ENCODE data around the gene GLI2.

Gene GLI2

DNA sequence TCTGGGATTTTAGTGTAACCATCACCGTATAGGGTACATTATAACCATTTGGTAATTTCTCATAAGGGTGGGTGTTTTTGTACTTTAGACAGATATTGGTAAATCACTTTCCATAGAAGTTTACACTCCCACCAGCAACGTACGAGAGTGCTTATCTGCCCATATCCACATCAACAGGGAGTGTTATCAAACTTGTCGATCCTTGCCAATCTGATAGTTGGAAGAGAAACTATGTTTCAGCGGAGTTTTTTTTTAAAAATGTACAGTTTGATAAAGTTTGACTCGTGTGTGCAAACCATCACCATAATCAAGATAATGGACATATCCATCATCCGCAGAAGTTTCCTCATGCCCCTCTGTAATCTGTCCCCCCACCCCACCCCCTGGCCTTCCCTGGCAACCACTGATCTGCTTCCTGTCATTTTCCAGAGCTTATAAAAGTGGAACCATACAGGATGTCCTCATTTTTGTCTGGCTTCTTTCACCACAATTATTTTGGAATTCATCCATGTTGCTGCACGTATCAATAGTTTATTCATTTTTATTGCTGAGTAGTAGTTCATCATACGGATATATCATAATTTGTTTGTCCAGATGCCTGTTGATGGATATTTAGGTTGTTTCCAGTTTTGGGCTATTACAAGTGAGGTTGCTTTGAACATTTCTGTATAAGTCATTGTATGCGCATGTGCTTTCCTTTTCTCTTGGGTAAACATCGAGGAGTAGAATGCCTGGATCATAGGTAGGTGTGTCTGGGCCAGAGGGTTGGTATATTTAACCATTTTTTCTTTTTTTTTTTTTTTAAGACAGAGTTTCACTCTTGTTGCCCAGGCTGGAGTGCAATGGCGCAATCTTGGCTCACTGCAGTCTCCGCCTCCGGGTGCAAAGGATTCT, 18.6 kb downstream of the GLI2 start:
- DNase-seq (ENCODE audit: low read depth, low spot score), result no peak

DNA sequence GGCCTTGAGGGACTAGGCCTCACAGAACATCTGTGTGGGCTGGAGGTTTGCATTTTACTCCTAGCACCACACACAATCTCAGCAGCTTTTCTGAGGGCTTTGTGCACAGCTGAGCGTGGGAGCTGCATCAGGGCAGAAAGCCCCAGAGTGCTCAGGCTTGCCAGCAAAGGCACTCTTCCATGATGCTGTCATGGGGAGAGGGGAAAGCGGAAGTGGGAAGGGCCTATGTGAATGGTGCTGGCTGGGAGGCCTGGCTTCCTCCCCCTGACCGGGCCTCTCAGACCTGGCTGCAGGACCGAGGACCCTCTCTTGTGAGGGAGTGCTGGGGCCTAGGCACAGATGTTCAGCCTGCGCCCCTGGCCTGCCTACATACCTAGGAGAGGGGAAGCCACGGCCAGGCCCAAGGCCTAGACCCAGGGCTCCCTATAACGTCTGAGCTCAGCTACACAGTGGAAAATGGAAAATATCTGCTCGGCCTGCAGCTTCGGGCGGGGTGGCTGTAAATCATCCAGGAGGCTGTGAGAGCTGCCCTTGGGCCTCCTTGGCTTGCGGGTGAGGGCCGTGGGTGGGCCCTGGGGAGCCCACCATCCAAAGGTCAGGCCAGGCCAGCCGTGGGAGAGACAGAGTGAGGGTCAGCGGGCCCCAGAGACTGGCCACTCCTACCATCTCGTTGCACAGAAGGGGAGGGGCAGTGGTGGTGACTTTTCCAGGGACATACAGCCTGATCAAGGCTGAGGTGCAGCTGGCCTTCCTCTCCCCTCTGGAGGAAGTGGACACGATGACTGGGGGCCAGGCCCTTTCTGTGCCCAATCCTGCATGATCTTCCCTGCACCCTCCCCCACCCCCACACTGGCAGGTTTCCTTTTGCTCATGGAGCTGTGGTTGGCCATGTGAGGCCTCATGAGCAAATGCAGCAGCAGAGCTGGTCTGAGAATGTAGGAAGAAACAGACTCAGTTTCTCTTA, 22.8 kb downstream of the GLI2 start:
- DNase-seq (ENCODE audit: low read depth, low spot score), result no peak

DNA sequence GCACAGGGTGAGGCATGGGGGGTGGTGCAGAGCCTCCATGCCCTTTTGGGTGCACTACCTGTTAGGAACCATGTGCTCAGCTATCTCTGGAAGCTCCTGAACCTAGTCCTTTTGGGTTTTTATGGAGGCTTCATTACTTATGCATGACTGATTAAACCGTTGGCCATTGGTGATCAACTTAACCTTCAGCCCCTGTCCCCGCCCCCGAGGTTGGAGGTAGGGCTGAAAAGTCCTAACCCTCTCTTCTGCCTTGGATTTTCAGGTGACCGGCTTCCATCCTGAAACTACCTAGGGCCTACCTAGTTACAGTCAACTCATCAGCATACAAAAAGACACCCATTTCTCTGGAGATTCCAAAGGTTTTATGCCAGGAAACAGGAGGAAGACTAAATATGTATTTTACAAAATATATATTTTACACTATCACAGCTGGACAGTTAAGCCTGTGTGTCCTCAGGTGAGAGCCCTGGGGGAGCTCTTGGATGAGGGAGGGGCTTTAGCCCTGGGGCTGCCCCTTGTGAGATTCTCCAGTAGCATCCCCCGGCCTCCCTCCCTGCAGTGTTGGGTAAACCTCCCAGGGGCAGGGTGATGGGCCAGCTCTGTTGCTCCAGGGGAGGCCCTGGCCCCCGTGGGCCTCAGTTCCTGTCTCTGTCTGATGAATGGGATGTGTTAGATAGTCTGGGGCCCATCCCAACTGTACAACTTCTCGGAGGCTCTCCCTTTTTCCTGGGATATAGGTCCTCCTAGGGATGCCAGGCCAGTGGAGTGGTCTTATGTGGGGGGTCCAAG, 24.1 kb downstream of the GLI2 start:
- DNase-seq (ENCODE audit: low read depth, low spot score), result no peak

DNA sequence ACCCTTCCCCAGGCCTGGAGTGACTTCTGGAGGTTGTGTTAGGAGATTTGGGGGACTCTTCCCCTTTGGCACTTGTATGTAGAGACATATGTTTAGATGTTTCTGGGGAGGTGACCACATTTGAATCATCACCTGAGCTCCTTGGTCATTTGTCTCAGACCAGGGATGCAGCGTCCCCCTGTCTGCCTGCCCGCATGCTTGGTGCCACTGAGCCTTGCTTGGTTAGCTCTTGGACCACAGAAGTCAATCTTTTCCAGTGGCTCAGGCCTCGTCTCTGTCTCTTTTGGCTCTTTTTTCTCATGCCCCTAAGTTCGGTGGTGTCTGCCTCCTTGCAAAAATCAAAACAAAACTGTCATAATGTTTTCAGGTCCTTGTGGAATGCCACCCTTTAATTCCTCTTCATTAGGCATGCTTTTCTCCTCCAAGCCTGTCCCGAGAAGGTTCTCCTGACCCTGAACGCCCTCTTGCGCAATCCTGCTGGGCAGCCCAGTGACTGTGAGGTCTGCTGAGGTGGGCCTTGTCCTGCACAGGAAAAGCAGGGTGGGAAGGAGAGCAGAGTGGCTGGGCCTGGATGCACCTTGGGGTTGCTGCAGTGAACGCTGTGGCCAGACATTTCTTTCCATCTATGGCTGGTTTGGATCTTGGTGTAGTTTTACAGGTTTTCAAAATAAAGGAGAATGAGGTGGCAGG, 24.9 kb downstream of the GLI2 start:
- no peak for DNase-seq (ENCODE audit: low read depth, low spot score)

DNA sequence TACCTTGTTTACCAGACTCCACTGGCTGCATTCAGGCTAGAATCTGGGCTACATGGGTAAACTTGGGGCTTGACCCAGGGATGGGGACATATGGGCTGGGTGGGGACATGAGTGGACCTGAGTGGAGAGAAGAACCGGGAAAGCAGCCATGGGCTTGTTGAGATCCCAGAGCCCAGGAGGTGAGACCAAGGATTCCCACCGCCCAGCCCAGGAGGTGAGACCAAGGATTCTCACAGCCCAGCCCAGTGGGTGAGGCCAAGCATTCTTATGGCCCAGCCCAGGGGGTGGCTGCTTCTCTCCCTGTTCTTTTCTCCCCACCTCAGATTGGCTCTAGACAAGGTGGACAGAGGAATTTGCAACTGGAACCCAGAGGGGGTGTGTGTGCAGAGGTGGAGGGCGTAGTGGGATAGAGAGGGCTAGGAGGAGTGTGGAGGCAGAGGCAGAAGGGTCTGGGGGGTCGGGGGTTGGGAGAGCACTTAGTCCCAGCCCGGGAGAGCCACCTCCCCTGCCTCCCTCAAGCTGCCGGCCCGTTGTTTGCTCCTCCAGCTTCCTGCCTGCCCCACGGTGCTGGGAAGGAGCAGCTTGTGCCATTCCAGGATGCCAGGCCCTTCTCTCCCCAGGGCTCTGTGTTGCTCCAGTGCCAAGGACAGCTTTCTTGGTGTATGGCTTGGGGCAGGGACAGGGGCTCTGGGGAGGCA, 25.6 kb downstream of the GLI2 start:
- DNase-seq (ENCODE audit: low read depth, low spot score), result no peak

DNA sequence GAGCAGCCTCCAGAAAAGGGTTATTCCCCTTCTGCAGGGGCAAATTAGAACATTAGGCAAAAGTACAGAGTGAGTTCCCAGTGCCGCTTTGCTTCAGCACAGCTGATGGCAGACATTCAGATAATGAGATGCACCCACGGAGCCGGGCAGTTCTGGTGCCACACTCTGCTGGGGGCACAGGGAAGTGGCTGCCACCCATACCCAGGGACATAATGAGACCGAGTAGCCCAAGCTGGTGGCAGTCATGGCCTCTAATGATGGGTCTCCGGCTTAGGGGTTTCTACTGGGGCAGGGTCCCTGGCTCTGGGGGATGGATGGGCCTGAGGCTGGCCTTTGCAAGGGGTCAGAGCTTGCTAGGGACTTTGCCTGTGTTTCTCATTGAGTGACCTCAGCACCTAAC, 26.2 kb downstream of the GLI2 start:
- DNase-seq (ENCODE audit: low read depth, low spot score), result no peak

DNA sequence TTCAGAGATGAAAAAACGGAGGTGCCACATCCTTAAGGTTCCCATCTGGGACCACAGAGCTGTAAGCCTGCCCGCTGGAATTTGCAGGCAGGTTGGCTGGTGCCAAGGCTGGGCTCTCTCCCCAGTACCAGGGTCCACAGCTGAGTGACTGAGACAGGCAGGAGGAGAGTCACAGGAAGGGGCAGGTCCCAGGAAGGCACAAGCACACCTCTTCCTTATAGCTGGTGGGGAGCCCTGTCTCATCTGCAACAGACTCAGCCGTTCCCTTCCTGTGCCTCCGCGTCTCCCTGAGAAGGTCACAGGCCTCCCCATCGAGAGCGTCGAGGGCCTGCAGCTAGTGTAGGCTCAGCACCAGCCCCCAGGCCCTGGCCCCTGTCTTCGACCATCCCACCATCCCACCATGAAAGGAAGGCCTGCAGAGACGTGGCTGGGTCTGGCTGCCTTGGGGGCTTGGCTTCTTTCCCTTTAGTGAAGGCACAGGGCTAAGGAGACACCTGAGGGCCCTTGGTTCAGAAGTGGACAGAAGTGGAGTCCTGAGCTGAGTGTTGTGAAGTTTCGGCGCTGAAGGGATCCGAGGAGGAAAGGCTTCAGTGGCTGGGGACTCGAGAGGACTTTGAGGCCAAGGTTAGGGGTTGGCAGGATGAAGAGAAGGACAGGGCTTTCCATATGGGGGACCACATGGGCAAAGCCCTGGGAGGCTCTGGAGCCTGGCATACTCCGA, 26.8 kb downstream of the GLI2 start:
- DNase-seq (ENCODE audit: low read depth, low spot score), result no peak

DNA sequence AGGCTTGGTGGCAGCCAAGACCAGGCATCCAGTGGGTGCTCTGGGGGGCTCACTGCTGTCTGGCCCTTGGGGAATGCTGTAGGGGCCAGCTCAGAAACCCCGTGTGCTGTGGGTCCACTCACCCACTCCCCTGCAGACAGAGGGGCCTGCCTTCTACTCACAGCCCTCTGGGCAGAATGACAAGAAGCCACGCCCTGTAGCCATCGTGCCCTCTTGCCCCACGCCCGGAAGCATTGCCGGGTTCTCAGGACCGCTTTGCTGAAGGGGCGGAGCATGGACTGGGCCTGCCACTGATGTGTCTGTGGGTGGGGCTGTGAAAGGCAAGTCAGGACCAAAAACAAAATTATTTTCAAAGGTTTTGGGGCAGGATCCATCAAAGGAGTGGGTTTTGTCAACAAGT, 27.8 kb downstream of the GLI2 start:
- no peak for DNase-seq (ENCODE audit: low read depth, low spot score)

DNA sequence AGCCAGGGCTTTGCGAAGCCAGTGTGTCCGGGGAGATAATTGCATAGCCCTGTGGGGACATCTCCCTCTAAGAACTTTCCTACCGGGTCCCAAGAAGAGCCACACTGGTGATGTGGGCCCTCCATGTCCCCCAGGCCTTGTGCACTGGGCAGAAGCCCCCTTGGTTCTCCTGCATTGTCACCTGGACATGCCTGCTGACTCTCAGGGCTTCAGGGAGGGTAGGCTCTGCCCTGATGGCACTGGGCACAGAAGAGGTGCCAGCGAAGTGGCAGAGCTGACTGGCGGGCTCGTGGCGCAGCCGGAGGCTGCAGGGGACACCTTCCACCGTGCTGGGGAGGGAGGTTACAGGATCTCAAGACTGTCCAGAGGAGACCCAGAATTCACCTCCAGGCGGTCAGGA, 28.3 kb downstream of the GLI2 start:
- DNase-seq (ENCODE audit: low read depth, low spot score), result no peak

DNA sequence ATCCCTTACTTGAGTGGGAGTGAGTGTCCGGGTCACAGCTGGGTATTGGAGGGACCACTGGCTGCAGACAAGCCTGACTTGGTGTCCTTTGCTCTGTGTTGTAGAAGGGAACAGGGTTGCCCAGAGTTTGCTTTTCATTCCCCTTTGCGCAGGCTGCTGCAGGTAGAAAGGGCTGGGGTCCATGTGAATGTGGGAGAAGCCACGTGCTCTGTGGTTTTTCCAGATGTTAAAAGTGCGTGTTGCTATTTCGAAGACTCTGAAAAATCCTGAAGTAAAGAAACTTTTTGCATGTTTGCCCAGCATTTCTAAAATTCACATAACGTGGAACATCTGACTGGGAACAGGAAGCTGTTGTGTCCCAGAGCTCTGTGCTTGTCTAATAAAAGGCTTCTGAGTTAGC, 28.8 kb downstream of the GLI2 start:
- no peak for DNase-seq (ENCODE audit: low read depth, low spot score)

DNA sequence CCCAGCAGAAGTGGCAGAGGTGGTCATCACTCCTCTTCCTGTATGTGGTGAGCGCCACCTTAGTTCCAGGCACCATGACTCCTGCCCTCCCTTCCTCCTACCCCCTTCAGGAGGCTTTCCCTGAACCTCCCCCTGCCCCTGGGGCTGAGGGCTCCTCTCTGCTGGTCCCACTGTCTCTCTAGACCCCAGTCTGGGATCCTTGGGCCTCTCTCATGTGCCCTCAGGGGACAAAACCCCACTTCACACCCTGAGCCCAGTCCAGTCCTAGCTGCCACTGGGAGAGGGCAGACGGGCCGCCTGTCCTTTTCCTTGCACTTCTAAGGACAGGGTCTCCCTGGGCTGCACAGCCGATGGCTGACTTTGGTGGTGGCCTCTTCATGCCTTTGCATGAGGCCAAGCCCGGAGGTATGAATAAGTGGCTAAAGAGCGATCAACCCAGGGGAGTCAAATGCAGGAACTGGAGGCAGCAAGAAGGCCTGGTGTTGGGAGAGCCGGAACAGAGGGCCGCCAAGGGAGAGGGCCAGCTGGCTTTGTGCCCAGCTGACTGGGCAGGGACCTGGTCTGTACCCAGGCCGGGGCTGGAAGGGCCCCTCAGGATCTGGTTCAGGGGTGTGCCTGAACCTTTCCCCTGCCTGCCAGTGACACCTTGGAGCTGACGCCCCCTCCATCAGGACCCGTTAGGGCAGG, 29.5 kb downstream of the GLI2 start:
- no peak for DNase-seq (ENCODE audit: low read depth, low spot score)

DNA sequence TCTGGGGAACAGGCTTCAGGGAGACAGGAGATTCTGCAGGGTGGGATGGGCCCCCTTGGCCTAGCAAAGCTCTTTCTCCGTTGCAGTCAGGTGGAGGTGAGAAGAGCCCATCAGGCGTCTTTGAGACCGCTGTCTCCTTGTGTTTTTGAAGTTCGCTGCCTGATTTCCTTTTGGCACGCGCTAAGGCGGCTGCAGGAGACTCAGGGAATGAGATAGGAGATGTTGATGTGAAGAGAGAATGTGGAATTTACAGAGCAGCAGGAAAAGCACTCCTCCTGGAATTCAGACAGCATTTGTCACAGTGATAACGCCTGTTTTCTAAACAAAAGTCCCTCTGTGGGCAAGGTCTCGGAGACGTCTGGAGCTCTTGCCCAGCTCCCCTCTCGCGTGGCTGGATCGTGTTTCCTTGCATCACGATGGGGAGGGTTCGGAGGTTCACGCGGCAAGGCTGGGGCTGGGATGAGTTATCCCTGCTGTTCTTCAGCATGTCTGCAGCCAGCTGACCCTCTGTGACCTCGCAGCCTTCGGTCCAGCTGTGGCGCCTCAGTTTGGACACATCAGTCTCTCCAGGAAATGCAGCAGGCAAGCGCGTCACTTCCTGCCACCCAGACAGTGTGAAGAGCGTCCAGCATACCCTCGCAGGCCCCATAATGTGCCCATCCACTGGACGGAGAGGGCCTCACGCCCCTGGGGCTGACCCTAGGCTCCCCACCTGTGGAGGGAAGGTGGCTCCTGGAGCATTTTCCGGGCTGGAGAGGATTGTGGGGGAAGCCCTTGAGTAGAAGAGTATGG, 30.2 kb downstream of the GLI2 start:
- no peak for DNase-seq (ENCODE audit: low read depth, low spot score)

DNA sequence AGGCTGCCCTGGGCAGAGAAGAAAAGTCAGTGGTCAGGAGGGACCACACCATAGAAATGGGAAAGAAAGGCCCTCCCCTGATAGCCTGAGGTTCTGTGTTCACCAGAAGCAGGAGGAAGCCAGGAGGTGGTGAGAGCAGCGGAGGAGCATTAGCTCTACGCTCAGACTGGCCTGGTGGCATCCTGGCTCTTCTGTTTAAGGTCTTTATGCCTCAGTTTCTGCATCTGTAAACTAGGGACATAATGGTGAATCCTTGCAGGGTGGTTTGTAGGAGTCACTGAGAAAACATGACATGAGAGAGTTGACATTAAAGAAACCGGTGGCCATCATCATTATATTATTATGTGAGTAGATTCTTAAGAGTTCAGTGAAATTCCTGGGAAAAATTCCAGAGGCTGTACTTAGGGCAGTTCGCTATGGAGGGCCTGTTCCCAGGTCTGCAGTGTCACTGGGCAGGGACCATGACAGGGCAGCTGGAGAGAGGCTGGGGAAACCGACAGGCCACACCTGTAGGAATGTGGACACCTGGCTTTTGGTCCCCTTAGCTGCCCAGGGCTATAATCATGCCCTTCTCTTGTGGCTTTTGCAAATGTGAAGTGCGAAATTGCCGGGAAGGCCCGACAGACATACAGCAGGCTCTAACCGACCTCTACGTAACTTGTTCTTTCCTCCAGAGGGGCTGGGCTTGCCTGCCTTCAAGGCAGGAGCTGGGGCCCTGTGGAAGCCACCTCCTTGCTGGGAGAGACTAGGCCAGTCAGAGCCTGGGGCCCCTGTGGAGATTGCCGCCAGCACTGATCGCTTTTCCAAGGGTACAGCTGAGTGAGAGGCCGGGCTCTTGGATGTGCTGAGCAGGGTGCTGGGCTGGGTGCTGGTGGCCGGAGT, 31.0 kb downstream of the GLI2 start:
- DNase-seq (ENCODE audit: low read depth, low spot score), result no peak

DNA sequence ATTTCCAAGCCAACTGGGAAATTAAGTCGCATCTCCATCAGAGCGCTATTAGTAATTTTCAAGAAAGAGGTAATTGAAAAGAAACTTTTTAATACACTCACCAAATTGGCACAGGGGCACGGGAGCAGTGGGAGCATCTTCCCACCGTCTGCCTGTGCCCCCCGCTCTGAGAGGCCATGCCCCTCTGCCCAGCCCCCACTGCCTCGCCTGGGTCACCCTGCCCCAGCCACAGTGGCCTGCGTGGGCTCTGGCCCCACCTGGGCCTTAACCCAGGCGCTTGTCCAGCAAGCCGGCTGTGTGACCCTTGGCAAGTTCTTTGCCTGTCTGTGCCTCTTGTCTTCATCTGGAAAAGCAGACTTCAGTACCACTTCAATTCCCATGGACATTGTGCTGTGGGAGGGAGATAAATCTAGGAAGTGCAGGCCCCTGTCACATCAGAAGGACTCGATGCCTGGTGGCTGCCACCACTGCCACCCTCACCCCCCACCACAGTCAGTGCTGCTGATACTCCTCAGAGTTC, 31.9 kb downstream of the GLI2 start:
- no peak for DNase-seq (ENCODE audit: low read depth, low spot score)

DNA sequence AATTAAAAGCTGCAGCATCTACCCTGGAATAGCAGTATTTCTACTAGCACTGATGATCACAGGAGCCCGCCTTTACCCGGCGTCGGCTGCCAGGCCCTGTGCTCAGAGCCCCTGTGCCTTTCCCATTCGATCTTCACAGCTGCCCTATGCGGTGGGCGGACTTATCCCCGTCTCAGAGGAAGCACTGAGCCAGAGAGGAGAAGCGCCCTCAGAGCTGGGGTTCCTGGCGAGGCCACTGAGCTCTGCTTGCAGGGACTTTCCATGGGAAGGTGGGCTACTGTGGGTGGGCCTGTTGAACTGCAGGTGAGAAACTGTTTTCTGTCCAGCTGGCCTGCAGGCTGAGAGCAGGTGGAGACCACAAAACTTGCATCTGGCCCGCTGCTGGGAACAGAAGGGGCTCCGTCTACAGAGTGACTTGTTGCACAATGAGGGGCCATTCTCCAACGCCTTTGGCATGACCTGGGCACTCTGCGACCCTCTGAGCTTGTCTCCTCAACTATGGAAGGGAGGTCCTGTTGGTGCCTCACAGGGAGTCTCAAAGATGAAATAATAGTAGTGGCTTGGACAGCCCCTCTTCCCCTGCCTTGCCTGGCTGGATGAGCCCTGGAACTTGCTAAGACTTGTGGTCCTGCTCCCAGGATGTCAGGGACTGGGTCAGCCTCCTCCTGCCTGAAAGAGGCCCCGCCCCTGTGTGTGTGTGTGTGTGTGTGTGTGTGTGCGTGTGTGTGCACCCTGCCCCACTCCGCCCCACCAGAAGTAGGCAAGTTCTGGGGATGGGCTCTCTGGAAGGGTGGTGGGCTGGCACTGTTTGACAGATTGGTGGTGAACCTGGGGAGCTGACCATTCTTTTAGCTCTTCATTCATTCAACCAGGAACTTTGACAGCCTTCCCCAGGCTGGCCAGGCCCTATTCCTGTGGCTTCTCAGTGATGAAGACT, 32.7 kb downstream of the GLI2 start:
- DNase-seq (ENCODE audit: low read depth, low spot score), result no peak
